Measurements from ENCODE around the gene MAGED4B.
"Not testable (repeated sequence)": the region's sequence is repeated elsewhere in the genome, so short reads cannot be mapped to it uniquely, and the experiment has no call there.

GRCh38 chrX:52042288-52042687 is 26.7 kb downstream of the MAGED4B start:
- TF ChIP-seq CTCF (tag by site-specific recombination; IDR thresholded peaks at IDR 0.05); ZNF133 (tag by site-specific recombination; IDR thresholded peaks at IDR 0.05); ZNF513 (tag by site-specific recombination; IDR thresholded peaks at IDR 0.05); TCF7L2 (IDR thresholded peaks at IDR 0.05; ENCODE audit: borderline replicate concordance, low read depth, low read length); ZBTB49 (tag by site-specific recombination; IDR thresholded peaks at IDR 0.05; ENCODE audit: low read depth); TSHZ1 (tag by site-specific recombination; IDR thresholded peaks at IDR 0.05; ENCODE audit: borderline replicate concordance); PRDM2 (tag by site-specific recombination; IDR thresholded peaks at IDR 0.05; ENCODE audit: borderline replicate concordance); SETDB1 (IDR thresholded peaks at IDR 0.05; ENCODE audit: insufficient read length, low read length); ZNF707 (tag by site-specific recombination; IDR thresholded peaks at IDR 0.05); ZNF266 (tag by site-specific recombination; IDR thresholded peaks at IDR 0.05; ENCODE audit: low read depth); ZNF10 (tag by site-specific recombination; IDR thresholded peaks at IDR 0.05); YY1 (tag by site-specific recombination; IDR thresholded peaks at IDR 0.05); MYNN (tag by site-specific recombination; IDR thresholded peaks at IDR 0.05; ENCODE audit: borderline replicate concordance): not testable (repeated sequence)
